ENCODE data around the gene MRPL14.

The MRPL14 gene

GRCh38 chr6:44127186-44128019 is at the start of gene MRPL14, which contains the start of gene TMEM63B:
Gene MRPL14, minus strand, starts transcription at chr6:44127452. Its CDS starts 10,841 bp downstream, at chr6:44116611.
Gene TMEM63B, plus strand, starts transcription at chr6:44127554. Its CDS starts 7,031 bp downstream, at chr6:44134585.
- peak; percentile 78 to 88 (median 80) for DNase-seq (ENCODE audit: low read depth in 2 of 3, low spot score in 1 of 3)

GRCh38 chr6:44176130-44176761 is 49.0 kb upstream of the MRPL14 start:
- DNase-seq (ENCODE audit: low read depth in 2 of 3, low spot score in 1 of 3): no peak

GRCh38 chr6:44172731-44173500 is 45.7 kb upstream of the MRPL14 start:
- peak; percentile 61 to 86 (median 75) for DNase-seq (ENCODE audit: low read depth in 2 of 3, low spot score in 1 of 3)

- DNase-seq (ENCODE audit: low read depth in 2 of 3, low spot score in 1 of 3): peak in 1 of 3 donors; percentile 8
Observed at GRCh38 chr6:44171899-44172546, 44.8 kb upstream of the MRPL14 start.

- no peak for DNase-seq (ENCODE audit: low read depth in 2 of 3, low spot score in 1 of 3)
Observed at GRCh38 chr6:44169886-44170570, 42.8 kb upstream of the MRPL14 start.

- DNase-seq (ENCODE audit: low read depth in 2 of 3, low spot score in 1 of 3): no peak
Observed at GRCh38 chr6:44169154-44169553, 41.9 kb upstream of the MRPL14 start.

GRCh38 chr6:44167567-44167966 is 40.3 kb upstream of the MRPL14 start:
- DNase-seq (ENCODE audit: low read depth in 2 of 3, low spot score in 1 of 3): no peak

GRCh38 chr6:44166591-44167184 is 39.4 kb upstream of the MRPL14 start:
- no peak for DNase-seq (ENCODE audit: low read depth in 2 of 3, low spot score in 1 of 3)

- DNase-seq (ENCODE audit: low read depth in 2 of 3, low spot score in 1 of 3): no peak
Observed at GRCh38 chr6:44166116-44166515, 38.9 kb upstream of the MRPL14 start.

GRCh38 chr6:44162876-44163625 is 35.8 kb upstream of the MRPL14 start:
- no peak for DNase-seq (ENCODE audit: low read depth in 2 of 3, low spot score in 1 of 3)

- no peak for DNase-seq (ENCODE audit: low read depth in 2 of 3, low spot score in 1 of 3)
Observed at GRCh38 chr6:44161997-44162338, 34.7 kb upstream of the MRPL14 start.

GRCh38 chr6:44158770-44159228 is 31.5 kb upstream of the MRPL14 start, which contains the start of gene CAPN11:
Gene CAPN11, plus strand, starts transcription at chr6:44158820. Its CDS starts 29 bp downstream, at chr6:44158849.
- DNase-seq (ENCODE audit: low read depth in 2 of 3, low spot score in 1 of 3): no peak

GRCh38 chr6:44157152-44157521 is 29.9 kb upstream of the MRPL14 start:
- DNase-seq (ENCODE audit: low read depth in 2 of 3, low spot score in 1 of 3): no peak

GRCh38 chr6:44156494-44157151 is 29.4 kb upstream of the MRPL14 start:
- no peak for DNase-seq (ENCODE audit: low read depth in 2 of 3, low spot score in 1 of 3)

GRCh38 chr6:44154067-44154466 is 26.8 kb upstream of the MRPL14 start:
- no peak for DNase-seq (ENCODE audit: low read depth in 2 of 3, low spot score in 1 of 3)

- DNase-seq (ENCODE audit: low read depth in 2 of 3, low spot score in 1 of 3): no peak
Observed at GRCh38 chr6:44152533-44152932, 25.3 kb upstream of the MRPL14 start.

- DNase-seq (ENCODE audit: low read depth in 2 of 3, low spot score in 1 of 3): no peak
Observed at GRCh38 chr6:44152109-44152461, 24.8 kb upstream of the MRPL14 start.

- DNase-seq (ENCODE audit: low read depth in 2 of 3, low spot score in 1 of 3): peak; percentile 65 to 80 (median 73)
Observed at GRCh38 chr6:44151348-44152108, 24.3 kb upstream of the MRPL14 start.
